Upper lobe of left lung (tissue), 6 donors: ENCODE results near the gene AK9. TPM values are rescaled to one million over a fixed set of nuclear protein-coding genes. Genes with fewer than 3 reads are reported as not detected.

ENCODE experiments used
- ATAC-seq, 2 donors: fragments of 200-7000 bp; cut with Tn5 transposase; one replicate each; pipeline ENCODE4 v1.9.1; 2022; ENCODE audit warnings: mild to moderate bottlenecking in 2 of 2, moderate library complexity in 2 of 2; ENCODE audit not compliant: low FRiP score in 2 of 2
- DNase-seq, 2 donors: peaks; one replicate each; pipeline ENCODE4 v3.0.0-alpha.2; 2019 to 2020
- H3K27ac ChIP-seq, 4 donors: fragments of 200-600 bp; sonication (generic); one replicate each; pipeline ENCODE4 v1.5.1; 2016 to 2019
- H3K27me3 ChIP-seq, 4 donors: fragments of 200-600 bp; sonication (generic); one replicate each; pipeline ENCODE4 v1.5.1; 2017 to 2019
- H3K36me3 ChIP-seq, 4 donors: fragments of 200-600 bp; sonication (generic); one replicate each; pipeline ENCODE4 v1.5.1; 2016 to 2019
- H3K4me1 ChIP-seq, 4 donors: fragments of 200-600 bp; sonication (generic); one replicate each; pipeline ENCODE4 v1.5.1; 2018 to 2019
- H3K4me3 ChIP-seq, 4 donors: fragments of 200-600 bp; sonication (generic); one replicate each; pipeline ENCODE4 v1.5.1; 2017 to 2019; ENCODE audit warnings: mild to moderate bottlenecking in 2 of 4, moderate library complexity in 1 of 4
- H3K9me3 ChIP-seq, 4 donors: fragments of 200-600 bp; sonication (generic); one replicate each; pipeline ENCODE4 v1.5.1; 2018 to 2019
- EP300 ChIP-seq, 4 donors: sonication (generic); formaldehyde crosslinking; IDR thresholded peaks; one replicate each; pipeline ENCODE4 v1.5.1; 2017; ENCODE audit warnings: antibody characterized with exemption in 4 of 4, control low read depth in 2 of 4
- POLR2A ChIP-seq, 4 donors: fragments of 450-650 bp; IDR thresholded peaks; one replicate each; pipeline ENCODE4 v1.5.1; 2016 to 2017; ENCODE audit warnings: antibody characterized with exemption in 4 of 4, mild to moderate bottlenecking in 2 of 4
- POLR2AphosphoS5 ChIP-seq, 2 donors: sonication (generic); formaldehyde crosslinking; IDR thresholded peaks; one replicate each; pipeline ENCODE4 v1.5.1; 2017; ENCODE audit warnings: antibody characterized with exemption in 2 of 2
- WGBS, 2 donors: methylation state at CpG; one replicate each; pipeline ENCODE4 v1.1.5; 2017 to 2018; 5-methylcytosine and 5-hydroxymethylcytosine counted together
- total RNA-seq, 6 donors: library from RNA; depleted of rRNA in 4 of 6; stranded (reverse); fragments of >200 nt in 4 of 6; gene quantifications; one replicate each; pipeline versions ENCODE4 v1.1.0 to v1.2.1, GENCODE V29; 2016 to 2021
- TF ChIP-seq, protein P1 (sequence below), 6 experiments: fragments of 450-650 bp in 4 of 6; fragments of 200-600 bp in 2 of 6; sonication (generic) in 2 of 6; IDR thresholded peaks; one replicate each; pipeline ENCODE4 v1.5.1; 2016 to 2019; ENCODE audit warnings: antibody characterized with exemption in 6 of 6
- donor health status: DM: no; HTN: no; CAD: no; lungs with moderate emphysema.
- donor health status: DM: no; HTN: yes; CAD: no; lungs with severe emphysema.

AK9 gene
- total RNA-seq, 6 donors from 2014 or later: 5.9 to 48.2 (median 13.0) TPM

- TF ChIP-seq EP300 (IDR thresholded peaks at IDR 0.05): no peak
- TF ChIP-seq, protein P1, sequence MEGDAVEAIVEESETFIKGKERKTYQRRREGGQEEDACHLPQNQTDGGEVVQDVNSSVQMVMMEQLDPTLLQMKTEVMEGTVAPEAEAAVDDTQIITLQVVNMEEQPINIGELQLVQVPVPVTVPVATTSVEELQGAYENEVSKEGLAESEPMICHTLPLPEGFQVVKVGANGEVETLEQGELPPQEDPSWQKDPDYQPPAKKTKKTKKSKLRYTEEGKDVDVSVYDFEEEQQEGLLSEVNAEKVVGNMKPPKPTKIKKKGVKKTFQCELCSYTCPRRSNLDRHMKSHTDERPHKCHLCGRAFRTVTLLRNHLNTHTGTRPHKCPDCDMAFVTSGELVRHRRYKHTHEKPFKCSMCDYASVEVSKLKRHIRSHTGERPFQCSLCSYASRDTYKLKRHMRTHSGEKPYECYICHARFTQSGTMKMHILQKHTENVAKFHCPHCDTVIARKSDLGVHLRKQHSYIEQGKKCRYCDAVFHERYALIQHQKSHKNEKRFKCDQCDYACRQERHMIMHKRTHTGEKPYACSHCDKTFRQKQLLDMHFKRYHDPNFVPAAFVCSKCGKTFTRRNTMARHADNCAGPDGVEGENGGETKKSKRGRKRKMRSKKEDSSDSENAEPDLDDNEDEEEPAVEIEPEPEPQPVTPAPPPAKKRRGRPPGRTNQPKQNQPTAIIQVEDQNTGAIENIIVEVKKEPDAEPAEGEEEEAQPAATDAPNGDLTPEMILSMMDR (IDR thresholded peaks at IDR 0.05): no peak
- H3K27me3 ChIP-seq: no peaks in the 10 kb centered on the region
- DNase-seq: no peak
- peaks cover 6 to 56% (median 31%) of the 10 kb centered on the region in 4 donors for H3K36me3 ChIP-seq
- no peak overlapping the region for H3K27ac ChIP-seq
- peaks cover 45 to 63% (median 49%) of the 10 kb centered on the region in 4 donors for H3K4me1 ChIP-seq
- no peaks in the 10 kb centered on the region for H3K9me3 ChIP-seq
- no peak for ATAC-seq
- no peak overlapping the region for H3K4me3 ChIP-seq
- 86 to 95% methylated on average over 9 of the region's 9 CpGs for WGBS, 2 donors
Measured at GRCh38 chr6:109478222-109478805, 212.7 kb downstream of the AK9 start.

DNA sequence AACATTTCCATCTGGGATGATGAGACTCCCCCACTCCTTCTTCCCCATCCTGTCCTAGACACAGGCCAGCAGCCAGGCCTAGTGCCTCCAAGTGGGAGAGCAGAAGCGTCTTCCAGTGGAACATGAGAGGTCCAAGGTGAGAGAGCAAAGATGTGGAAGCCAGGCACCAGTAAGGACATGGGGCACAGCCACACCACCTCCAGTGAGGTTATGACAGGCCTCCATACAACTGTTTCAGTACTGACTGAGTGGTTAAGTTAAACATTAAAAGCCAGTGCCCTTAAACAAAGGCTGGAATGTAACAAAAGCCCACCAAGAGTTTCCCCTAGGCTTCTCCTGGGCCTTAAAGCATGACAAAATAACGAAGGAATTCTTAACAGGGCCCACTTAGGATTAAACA is 213.3 kb downstream of the AK9 start:
- ATAC-seq: no peak
- H3K4me1 ChIP-seq: peaks cover 45 to 61% (median 49%) of the 10 kb centered on the region in 4 donors

DNA sequence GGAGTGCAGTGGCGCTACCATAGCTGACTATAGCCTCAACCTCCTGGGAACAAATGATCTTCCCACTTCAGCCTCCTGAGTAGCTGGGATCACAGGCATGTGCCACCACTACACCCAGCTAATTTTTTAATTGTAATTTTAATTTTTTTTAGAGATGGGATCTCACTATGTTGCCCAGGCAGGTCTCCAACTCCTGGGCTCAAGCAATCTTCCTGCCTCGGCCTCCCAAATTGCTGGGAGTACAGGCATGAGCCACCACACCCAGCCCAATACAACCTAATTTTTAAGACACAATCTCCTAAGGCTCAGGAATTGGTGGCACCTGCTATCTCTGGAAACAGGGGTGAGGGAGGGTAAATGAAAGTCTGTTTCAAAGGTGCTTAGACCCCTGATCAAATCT is 213.8 kb downstream of the AK9 start:
- 91 to 98% methylated on average over 2 of the region's 2 CpGs for WGBS, 2 donors
- ATAC-seq (no peak), DNase-seq (no peak)
- H3K36me3 ChIP-seq: peaks cover 6 to 68% (median 40%) of the 10 kb centered on the region in 4 donors
- H3K4me3 ChIP-seq: no peak overlapping the region
- no peaks in the 10 kb centered on the region for H3K27me3 ChIP-seq
- TF ChIP-seq EP300 (IDR thresholded peaks at IDR 0.05) (no peak), POLR2A (IDR thresholded peaks at IDR 0.05) (no peak), POLR2AphosphoS5 (IDR thresholded peaks at IDR 0.05) (no peak)
- TF ChIP-seq, protein P1 (IDR thresholded peaks at IDR 0.05): no peak
- no peak overlapping the region for H3K27ac ChIP-seq
- no peaks in the 10 kb centered on the region for H3K9me3 ChIP-seq
- H3K4me1 ChIP-seq: peaks cover 42 to 58% (median 46%) of the 10 kb centered on the region in 4 donors

More for the DNA sequence above, 213.3 kb downstream of the AK9 start:
- H3K9me3 ChIP-seq: no peaks in the 10 kb centered on the region
- H3K4me3 ChIP-seq: no peak overlapping the region
- no peak for TF ChIP-seq EP300 (IDR thresholded peaks at IDR 0.05)
- no peak for TF ChIP-seq POLR2A (IDR thresholded peaks at IDR 0.05)
- TF ChIP-seq, protein P1 (IDR thresholded peaks at IDR 0.05): no peak
- no peak for TF ChIP-seq POLR2AphosphoS5 (IDR thresholded peaks at IDR 0.05)
- peaks cover 6 to 62% (median 35%) of the 10 kb centered on the region in 4 donors for H3K36me3 ChIP-seq
- WGBS, 2 donors: 70 to 77% methylated on average over 2 of the region's 2 CpGs
- DNase-seq: no peak
- H3K27me3 ChIP-seq: no peaks in the 10 kb centered on the region
- no peak overlapping the region for H3K27ac ChIP-seq

DNA sequence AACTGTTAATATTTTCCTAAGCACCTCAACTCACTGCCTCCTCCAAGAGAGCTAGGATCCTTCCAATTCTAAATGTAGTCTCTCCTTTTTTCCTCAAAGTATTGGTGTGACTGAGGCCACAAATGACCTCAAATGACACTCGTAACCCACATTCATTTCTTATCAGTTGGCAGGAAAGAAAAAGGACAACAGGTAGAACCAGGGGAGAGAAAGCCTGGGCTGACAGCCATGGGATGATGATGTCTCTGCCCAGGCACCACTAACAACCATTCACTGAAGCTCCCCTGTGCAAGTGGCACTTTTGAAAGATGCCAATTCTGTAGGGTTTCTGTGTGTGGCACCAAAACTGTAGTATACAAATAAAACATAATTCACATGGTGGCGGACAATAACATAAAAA is 215.4 kb downstream of the AK9 start:
- TF ChIP-seq POLR2A (IDR thresholded peaks at IDR 0.05) (no peak), EP300 (IDR thresholded peaks at IDR 0.05) (no peak), POLR2AphosphoS5 (IDR thresholded peaks at IDR 0.05) (no peak)
- TF ChIP-seq, protein P1 (IDR thresholded peaks at IDR 0.05): no peak
- Histone ChIP-seq H3K4me1 (peaks cover 27 to 44% (median 31%) of the 10 kb centered on the region in 4 donors), H3K4me3 (no peak overlapping the region), H3K27ac (no peak overlapping the region), H3K9me3 (no peaks in the 10 kb centered on the region), H3K36me3 (peaks cover 6 to 74% (median 54%) of the 10 kb centered on the region in 4 donors), H3K27me3 (no peaks in the 10 kb centered on the region)
- DNase-seq (no peak), ATAC-seq (no peak)
- WGBS, 2 donors: 79 to 82% methylated on average over 2 of the region's 2 CpGs

DNA sequence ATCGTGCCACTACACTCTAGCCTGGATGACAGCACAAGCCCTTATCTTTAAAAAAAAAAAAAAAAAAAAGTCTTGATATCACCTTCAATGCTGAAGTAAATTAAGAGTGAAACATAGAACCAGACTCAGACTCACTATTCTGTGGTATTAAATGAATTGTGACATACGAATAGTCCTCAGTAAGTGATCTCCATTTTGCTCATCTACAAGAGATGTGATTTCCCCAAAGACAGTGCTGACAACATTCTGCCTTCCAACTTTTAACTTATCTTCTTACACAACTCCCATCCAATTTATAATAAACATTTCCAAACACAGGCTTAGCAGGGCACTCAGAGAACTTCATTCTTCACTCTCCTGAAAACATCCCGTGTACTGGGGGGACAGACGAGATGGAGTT is 216.0 kb downstream of the AK9 start:
- ATAC-seq (no peak), DNase-seq (no peak)
- Histone ChIP-seq H3K27ac (no peak overlapping the region), H3K4me3 (no peak overlapping the region), H3K27me3 (no peaks in the 10 kb centered on the region), H3K4me1 (peaks cover 20 to 37% (median 24%) of the 10 kb centered on the region in 4 donors), H3K9me3 (no peaks in the 10 kb centered on the region), H3K36me3 (peaks cover 6 to 77% (median 59%) of the 10 kb centered on the region in 4 donors)
- 86 to 89% methylated on average over 4 of the region's 4 CpGs for WGBS, 2 donors
- TF ChIP-seq EP300 (IDR thresholded peaks at IDR 0.05) (no peak), POLR2A (IDR thresholded peaks at IDR 0.05) (no peak), POLR2AphosphoS5 (IDR thresholded peaks at IDR 0.05) (no peak)
- TF ChIP-seq, protein P1 (IDR thresholded peaks at IDR 0.05): no peak
